ENCODE results near the gene TMEM131. TPM values are rescaled to one million over a fixed set of nuclear protein-coding genes. Genes with fewer than 3 reads are reported as not detected.

Gene TMEM131
- total RNA-seq, 1 experiment from 2014 or later: 21.9 TPM

GRCh38 chr2:97781981-97782380 lies 213.8 kb downstream of the TMEM131 start (continued):
- TF ChIP-seq ATF6 (CRISPR knock-in tag; IDR thresholded peaks at IDR 0.05) (no peak), ZBTB43 (CRISPR knock-in tag; IDR thresholded peaks at IDR 0.05) (no peak)

GRCh38 chr2:97779141-97779540 lies 216.6 kb downstream of the TMEM131 start:
- Mint-ChIP-seq H3K27ac (no peak overlapping the region), H3K27me3 (ENCODE audit: low read depth) (no peaks in the 10 kb centered on the region), H3K4me1 (no peaks in the 10 kb centered on the region; the same call in 1 of the 2 replicates), H3K9me3 (peaks cover 5% of the 10 kb centered on the region), H3K36me3 (peaks cover 7% of the 10 kb centered on the region), H3K4me3 (no peak overlapping the region)
- ATAC-seq (no peak), DNase-seq (ENCODE audit: low spot score) (no peak)
- no peak for TF ChIP-seq TEAD4 (CRISPR knock-in tag; IDR thresholded peaks at IDR 0.05)
- TF ChIP-seq GTF2I (CRISPR knock-in tag; conservative IDR thresholded peaks at IDR 0.05): no peak
- TF ChIP-seq HMGA2 (CRISPR knock-in tag; IDR thresholded peaks at IDR 0.05): no peak
- no peak for TF ChIP-seq ELF4 (CRISPR knock-in tag; IDR thresholded peaks at IDR 0.05; ENCODE audit: low read depth)
- no peak for TF ChIP-seq MXD4 (CRISPR knock-in tag; IDR thresholded peaks at IDR 0.05; ENCODE audit: borderline replicate concordance)
- no peak for TF ChIP-seq TCF7 (CRISPR knock-in tag; IDR thresholded peaks at IDR 0.05; ENCODE audit: low read depth)
- no peak for TF ChIP-seq CTCF (IDR thresholded peaks at IDR 0.05)
- no peak for TF ChIP-seq RELA (CRISPR knock-in tag; IDR thresholded peaks at IDR 0.05; ENCODE audit: borderline replicate concordance)
- TF ChIP-seq ZNF121 (CRISPR knock-in tag; IDR thresholded peaks at IDR 0.05): no peak
- no peak for TF ChIP-seq ZNF532 (CRISPR knock-in tag; IDR thresholded peaks at IDR 0.05; ENCODE audit: borderline replicate concordance)
- no peak for TF ChIP-seq AFF4 (CRISPR knock-in tag; IDR thresholded peaks at IDR 0.05; ENCODE audit: borderline replicate concordance)
- CTCF ChIA-PET: interaction anchor here (1.3 kb wide), 1 partner anchor 38 kb away, joined by 3 read pairs; no protein-coding TSS in a partner anchor
- POLR2A ChIA-PET: no interaction called here

Measured in WTC11 (cell line).